Right cardiac atrium (tissue), 5 donors: Measurements from ENCODE around the gene TSSK2. TPM values are rescaled to one million over a fixed set of nuclear protein-coding genes. Genes with fewer than 3 reads are reported as not detected.
A peak's percentile ranks its signal among the peaks of the same experiment; 100 is the strongest.

Experiments used
- ATAC-seq, 2 donors: fragments of 200-7000 bp; cut with Tn5 transposase; one replicate each; pipeline versions ENCODE4 v1.8.0 to v1.9.1; 2020; ENCODE audit warnings: moderate library complexity in 2 of 2, mild to moderate bottlenecking in 1 of 2
- DNase-seq, 3 donors: peaks; one replicate each; pipeline ENCODE4 v3.0.0-alpha.2; 2020
- H3K27ac ChIP-seq: one replicate; pipeline ENCODE4 v1.5.1; 2013; ENCODE audit warnings: mild to moderate bottlenecking, low read length, control low read depth, moderate library complexity
- H3K27me3 ChIP-seq: one replicate; pipeline ENCODE4 v1.6.1; 2013; ENCODE audit not compliant: control insufficient read depth, insufficient read depth
- H3K4me1 ChIP-seq: one replicate; pipeline ENCODE4 v1.6.1; 2013; ENCODE audit warnings: low read length; ENCODE audit not compliant: control insufficient read depth, insufficient read depth
- H3K4me3 ChIP-seq: one replicate; pipeline ENCODE4 v1.5.1; 2013; ENCODE audit warnings: low read length, control low read depth
- H3K9me3 ChIP-seq: one replicate; pipeline ENCODE4 v1.6.1; 2013; ENCODE audit warnings: low read length; ENCODE audit not compliant: control insufficient read depth
- WGBS: extraction: QIAGEN DNeasy Blood & Tissue Kit; methylation state at CpG from one replicate; pipeline ENCODE4 v1.1.7; 2013; 5-methylcytosine and 5-hydroxymethylcytosine counted together
- intact Hi-C, 4 donors: fragments of 100-400 bp; cut with DNase I; formaldehyde crosslinking; loops; one replicate each; pipeline versions ENCODE4 v1.11.0 to v1.14.0; 2022 to 2023
- polyA plus RNA-seq: library from polyadenylated mRNA; stranded (reverse); fragments of 200-250 nt; gene quantifications from one replicate; pipeline ENCODE4 v1.2.3, GENCODE V29; 2013
- total RNA-seq, 4 donors: library from RNA; stranded (reverse); fragmentation: NEBNext Ultra II Directional; extraction: Animal tissue kit (Norgen Biotek cat#: 25700); gene quantifications; one replicate each; pipeline ENCODE4 v1.2.1, GENCODE V29; 2021
- donor health status: healthy with polysubstance abuse.
- donor health status: DM: no; HTN: yes; CAD: no.
- donor health status: DM: no; HTN: no; CAD: no.
- donor health status: DM: no; HTN: yes; CAD: no; lungs with severe emphysema.
- donor health status: DM: yes; HTN: yes; CAD: no.

Gene TSSK2
- total and polyA plus RNA-seq, 5 donors: 0.09 TPM; not detected in 4

- no peak overlapping the region for H3K27ac ChIP-seq
- intact Hi-C loops: no loop called here
- no peaks in the 10 kb centered on the region for H3K4me1 ChIP-seq
- H3K4me3 ChIP-seq: no peak overlapping the region
- no peaks in the 10 kb centered on the region for H3K27me3 ChIP-seq
- WGBS: 95% methylated on average over 6 of the region's 6 CpGs
- ATAC-seq: no peak
- no peak for DNase-seq
- H3K9me3 ChIP-seq: no peaks in the 10 kb centered on the region
Measured at GRCh38 chr22:19164425-19164824, 33.3 kb downstream of the TSSK2 start.

GRCh38 chr22:19166421-19166820 lies 35.3 kb downstream of the TSSK2 start:
- ATAC-seq: no peak
- intact Hi-C loops: no loop called here
- 73% methylated on average over 8 of the region's 8 CpGs for WGBS

GRCh38 chr22:19167106-19167869 lies 36.2 kb downstream of the TSSK2 start:
- WGBS: 72% methylated on average over 13 of the region's 13 CpGs
- intact Hi-C loops: no loop called here
- H3K9me3 ChIP-seq: no peaks in the 10 kb centered on the region
- DNase-seq: no peak
- H3K27me3 ChIP-seq: no peaks in the 10 kb centered on the region
- ATAC-seq: no peak
- H3K27ac ChIP-seq: no peak overlapping the region
- H3K4me1 ChIP-seq: peaks cover 7% of the 10 kb centered on the region
- no peak overlapping the region for H3K4me3 ChIP-seq

More at GRCh38 chr22:19166421-19166820, 35.3 kb downstream of the TSSK2 start:
- Histone ChIP-seq H3K9me3 (no peaks in the 10 kb centered on the region), H3K27ac (no peak overlapping the region), H3K4me1 (peaks cover 6% of the 10 kb centered on the region), H3K4me3 (no peak overlapping the region), H3K27me3 (no peaks in the 10 kb centered on the region)
- no peak for DNase-seq

GRCh38 chr22:19168088-19168890 lies 37.2 kb downstream of the TSSK2 start:
- ATAC-seq (no peak), DNase-seq (no peak)
- no peaks in the 10 kb centered on the region for H3K9me3 ChIP-seq
- no peak overlapping the region for H3K4me3 ChIP-seq
- no peak overlapping the region for H3K27ac ChIP-seq
- peaks cover 9% of the 10 kb centered on the region for H3K4me1 ChIP-seq
- intact Hi-C loops: no loop called here
- WGBS: 76% methylated on average over 17 of the region's 17 CpGs
- H3K27me3 ChIP-seq: no peaks in the 10 kb centered on the region

- Histone ChIP-seq H3K27me3 (no peaks in the 10 kb centered on the region), H3K27ac (no peak overlapping the region), H3K4me3 (peak overlapping the region; percentile 24), H3K4me1 (peaks cover 9% of the 10 kb centered on the region), H3K9me3 (no peaks in the 10 kb centered on the region)
- 6% methylated on average over 58 of the region's 58 CpGs for WGBS
- ATAC-seq (no peak), DNase-seq (no peak)
- intact Hi-C loops: no loop called here
Measured at GRCh38 chr22:19169002-19169946, 38.2 kb downstream of the TSSK2 start.

- ATAC-seq (no peak), DNase-seq (no peak)
- no peaks in the 10 kb centered on the region for H3K27me3 ChIP-seq
- peaks cover 12% of the 10 kb centered on the region for H3K4me1 ChIP-seq
- H3K9me3 ChIP-seq: no peaks in the 10 kb centered on the region
- H3K27ac ChIP-seq: no peak overlapping the region
- 50% methylated on average over 7 of the region's 7 CpGs for WGBS
- intact Hi-C loops: no loop called here
- H3K4me3 ChIP-seq: no peak overlapping the region
Measured at GRCh38 chr22:19169947-19170318, 38.8 kb downstream of the TSSK2 start.

- intact Hi-C loops: no loop called here
- Histone ChIP-seq H3K4me3 (peak overlapping the region; percentile 73), H3K27me3 (no peaks in the 10 kb centered on the region), H3K9me3 (no peaks in the 10 kb centered on the region), H3K27ac (peak overlapping the region; percentile 6), H3K4me1 (peaks cover 12% of the 10 kb centered on the region)
- 39% methylated on average over 13 of the region's 13 CpGs for WGBS
- ATAC-seq (no peak), DNase-seq (no peak)
Measured at GRCh38 chr22:19172213-19173046, 41.3 kb downstream of the TSSK2 start.

- 72% methylated on average over 19 of the region's 19 CpGs for WGBS
- Histone ChIP-seq H3K27me3 (no peaks in the 10 kb centered on the region), H3K4me1 (peaks cover 12% of the 10 kb centered on the region), H3K27ac (no peak overlapping the region), H3K4me3 (no peak overlapping the region), H3K9me3 (no peaks in the 10 kb centered on the region)
- DNase-seq (peak in 1 of 3 donors; percentile 35), ATAC-seq (no peak)
- intact Hi-C loops: no loop called here
Measured at GRCh38 chr22:19173047-19174035, 42.2 kb downstream of the TSSK2 start.
